Neural progenitor cell (in vitro differentiated cells): ENCODE data around the gene TAF4. TPM values are rescaled to one million over a fixed set of nuclear protein-coding genes. Genes with fewer than 3 reads are reported as not detected.
A peak's percentile ranks its signal among the peaks of the same experiment; 100 is the strongest.

Experiments
- DNase-seq: peaks from one replicate; pipeline ENCODE4 v3.0.0-alpha.2; 2016; ENCODE audit warnings: low spot score
- H2AFZ ChIP-seq: fragments of 200-600 bp; sonication (generic); replicated peaks from 2 replicates; pipeline ENCODE4 v1.6.1; 2016; ENCODE audit warnings: antibody characterized with exemption
- H3F3A ChIP-seq: fragments of 200-600 bp; sonication (generic); 2 replicates; pipeline ENCODE4 v1.6.1; 2016; ENCODE audit warnings: antibody characterized with exemption, low read depth
- H3K27ac ChIP-seq: fragments of 200-600 bp; sonication (generic); 2 replicates; pipeline ENCODE4 v1.5.1; 2016; ENCODE audit warnings: mild to moderate bottlenecking
- H3K27me3 ChIP-seq: fragments of 200-600 bp; sonication (generic); 2 replicates; pipeline ENCODE4 v1.6.1; 2016; ENCODE audit warnings: mild to moderate bottlenecking, moderate library complexity
- H3K36me3 ChIP-seq: fragments of 200-600 bp; sonication (generic); 2 replicates; pipeline ENCODE4 v1.5.1; 2016
- H3K4me1 ChIP-seq: fragments of 200-600 bp; sonication (generic); 2 replicates; pipeline ENCODE4 v1.6.1; 2016; ENCODE audit warnings: mixed run types
- H3K4me2 ChIP-seq: fragments of 200-600 bp; sonication (generic); 2 replicates; pipeline ENCODE4 v1.6.1; 2016
- H3K4me3 ChIP-seq: fragments of 200-600 bp; sonication (generic); 2 replicates; pipeline ENCODE4 v1.5.1; 2016
- H3K79me2 ChIP-seq: fragments of 200-600 bp; sonication (generic); 2 replicates; pipeline ENCODE4 v1.6.1; 2016; ENCODE audit warnings: low read depth
- H3K9ac ChIP-seq: fragments of 200-600 bp; sonication (generic); 2 replicates; pipeline ENCODE4 v1.6.1; 2016
- H3K9me3 ChIP-seq: fragments of 200-600 bp; sonication (generic); 2 replicates; pipeline ENCODE4 v1.5.1; 2016; ENCODE audit warnings: low read depth
- H4K20me1 ChIP-seq: fragments of 200-600 bp; sonication (generic); 2 replicates; pipeline ENCODE4 v1.6.1; 2016; ENCODE audit warnings: low read depth
- H3K27ac Mint-ChIP-seq: 3 replicates; pipeline ENCODE4 v1.8.0; 2021; ENCODE audit warnings: mixed read lengths
- H3K27me3 Mint-ChIP-seq: 2 replicates; pipeline ENCODE4 v1.8.0; 2022; ENCODE audit warnings: low read depth, mild to moderate bottlenecking, inconsistent platforms, moderate library complexity, mixed read lengths; ENCODE audit not compliant: insufficient read depth
- H3K36me3 Mint-ChIP-seq: 3 replicates; pipeline ENCODE4 v1.8.0; 2021; ENCODE audit warnings: mixed read lengths
- H3K4me1 Mint-ChIP-seq: 3 replicates; pipeline ENCODE4 v1.8.0; 2021; ENCODE audit warnings: mixed read lengths
- H3K4me3 Mint-ChIP-seq: 3 replicates; pipeline ENCODE4 v1.8.0; 2021; ENCODE audit warnings: mild to moderate bottlenecking, moderate library complexity, mixed read lengths
- H3K9me3 Mint-ChIP-seq: 3 replicates; pipeline ENCODE4 v1.8.0; 2020; ENCODE audit warnings: mixed read lengths
- EZH2 ChIP-seq: fragments of 200-600 bp; sonication (generic); IDR thresholded peaks from 2 replicates; pipeline ENCODE4 v1.6.1; 2017; ENCODE audit warnings: antibody characterized with exemption, mild to moderate bottlenecking, moderate library complexity
- EZH2phosphoT487 ChIP-seq: fragments of 200-600 bp; sonication (generic); IDR thresholded peaks from 2 replicates; pipeline ENCODE4 v1.6.1; 2017; ENCODE audit warnings: antibody characterized with exemption
- total RNA-seq: library from RNA; depleted of rRNA; stranded (reverse); fragments of >200 nt; gene quantifications from 2 replicates; pipeline ENCODE4 v1.2.3, GENCODE V29; 2015; ENCODE audit warnings: low replicate concordance
- TF ChIP-seq, protein P1 (sequence below): fragments of 200-600 bp; sonication (generic); IDR thresholded peaks from 2 replicates; pipeline ENCODE4 v1.5.1; 2017; ENCODE audit warnings: antibody characterized with exemption, mild to moderate bottlenecking

Gene TAF4
- total RNA-seq, 1 donor from 2014 or later: 9.9 TPM

- Histone ChIP-seq H3K4me2 (no peak overlapping the region), H3K27ac (no peak overlapping the region), H3K27me3 (no peaks in the 10 kb centered on the region), H3K4me1 (no peaks in the 10 kb centered on the region), H3F3A (peaks cover 6% of the 10 kb centered on the region), H4K20me1 (peaks cover 47% of the 10 kb centered on the region), H3K9ac (no peak overlapping the region), H3K36me3 (no peaks in the 10 kb centered on the region), H3K79me2 (peaks cover 28% of the 10 kb centered on the region), H3K4me3 (no peak overlapping the region), H3K9me3 (no peaks in the 10 kb centered on the region), H2AFZ (no peak overlapping the region)
- peak overlapping the region; percentile 51 for H3K4me3 Mint-ChIP-seq
- no peaks in the 10 kb centered on the region for H3K9me3 Mint-ChIP-seq
- no peak for DNase-seq
- TF ChIP-seq EZH2phosphoT487 (no peak), EZH2 (no peak)
- TF ChIP-seq, protein P1, sequence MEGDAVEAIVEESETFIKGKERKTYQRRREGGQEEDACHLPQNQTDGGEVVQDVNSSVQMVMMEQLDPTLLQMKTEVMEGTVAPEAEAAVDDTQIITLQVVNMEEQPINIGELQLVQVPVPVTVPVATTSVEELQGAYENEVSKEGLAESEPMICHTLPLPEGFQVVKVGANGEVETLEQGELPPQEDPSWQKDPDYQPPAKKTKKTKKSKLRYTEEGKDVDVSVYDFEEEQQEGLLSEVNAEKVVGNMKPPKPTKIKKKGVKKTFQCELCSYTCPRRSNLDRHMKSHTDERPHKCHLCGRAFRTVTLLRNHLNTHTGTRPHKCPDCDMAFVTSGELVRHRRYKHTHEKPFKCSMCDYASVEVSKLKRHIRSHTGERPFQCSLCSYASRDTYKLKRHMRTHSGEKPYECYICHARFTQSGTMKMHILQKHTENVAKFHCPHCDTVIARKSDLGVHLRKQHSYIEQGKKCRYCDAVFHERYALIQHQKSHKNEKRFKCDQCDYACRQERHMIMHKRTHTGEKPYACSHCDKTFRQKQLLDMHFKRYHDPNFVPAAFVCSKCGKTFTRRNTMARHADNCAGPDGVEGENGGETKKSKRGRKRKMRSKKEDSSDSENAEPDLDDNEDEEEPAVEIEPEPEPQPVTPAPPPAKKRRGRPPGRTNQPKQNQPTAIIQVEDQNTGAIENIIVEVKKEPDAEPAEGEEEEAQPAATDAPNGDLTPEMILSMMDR: no peak
- peak overlapping the region; percentile 22 for H3K27ac Mint-ChIP-seq
- peaks cover 5% of the 10 kb centered on the region for H3K4me1 Mint-ChIP-seq
- peaks cover 4% of the 10 kb centered on the region for H3K27me3 Mint-ChIP-seq
- peaks cover 22% of the 10 kb centered on the region for H3K36me3 Mint-ChIP-seq
Observed at GRCh38 chr20:62011403-62011790, 54.3 kb downstream of the TAF4 start.

DNA sequence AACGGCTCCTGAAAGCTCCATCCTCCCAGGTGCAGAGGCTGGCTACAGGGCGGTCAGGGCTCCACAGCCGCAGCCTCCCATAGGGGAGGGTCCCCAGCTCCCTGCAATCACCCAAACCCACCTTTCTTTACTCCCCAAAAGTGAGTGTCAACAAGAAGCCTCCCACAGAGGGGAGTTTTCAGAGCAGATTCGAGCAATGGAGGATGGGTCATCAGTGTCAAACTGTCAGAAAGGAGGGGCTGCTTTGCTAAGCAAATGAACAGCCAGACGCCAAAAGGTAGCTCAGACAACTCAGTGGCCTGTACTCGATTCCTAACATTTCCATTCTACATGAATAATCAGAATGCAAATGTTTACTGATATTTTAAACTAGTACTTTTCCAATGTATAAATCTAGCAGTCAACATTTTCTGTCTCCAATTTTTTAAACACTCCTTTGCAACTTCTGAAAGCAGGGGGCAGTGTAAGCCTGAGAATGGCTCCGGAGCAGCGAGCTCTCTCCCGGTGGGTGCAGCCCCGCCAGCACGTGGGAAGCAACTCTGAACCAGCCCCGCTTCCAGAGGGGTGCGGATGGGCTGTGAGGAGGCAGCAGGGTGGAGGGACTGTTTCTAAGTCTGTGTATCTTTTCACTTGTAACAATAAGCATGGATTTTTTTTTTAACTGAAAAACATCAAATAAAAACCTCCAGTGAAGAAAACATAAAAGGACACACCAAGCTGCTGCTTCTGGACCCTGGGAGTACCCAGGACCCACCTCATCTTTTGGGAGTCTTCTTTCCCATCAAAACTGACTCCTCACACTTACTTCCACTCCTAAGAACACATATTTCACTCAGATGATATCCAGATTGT lies 54.9 kb downstream of the TAF4 start:
- Histone ChIP-seq H4K20me1 (peaks cover 41% of the 10 kb centered on the region), H3K79me2 (peaks cover 22% of the 10 kb centered on the region), H3F3A (peaks cover 6% of the 10 kb centered on the region), H3K4me1 (no peaks in the 10 kb centered on the region), H3K27me3 (no peaks in the 10 kb centered on the region), H3K27ac (no peak overlapping the region), H3K4me3 (no peak overlapping the region), H3K9me3 (no peaks in the 10 kb centered on the region), H2AFZ (no peak overlapping the region), H3K9ac (no peak overlapping the region), H3K36me3 (no peaks in the 10 kb centered on the region), H3K4me2 (no peak overlapping the region)
- no peak for TF ChIP-seq EZH2
- TF ChIP-seq, protein P1: peak; percentile 82
- Mint-ChIP-seq H3K27me3 (peaks cover 7% of the 10 kb centered on the region), H3K4me3 (peak overlapping the region; percentile 51), H3K27ac (peak overlapping the region; percentile 22), H3K9me3 (no peaks in the 10 kb centered on the region), H3K36me3 (peaks cover 24% of the 10 kb centered on the region), H3K4me1 (peaks cover 5% of the 10 kb centered on the region)
- peak; percentile 80 for DNase-seq

DNA sequence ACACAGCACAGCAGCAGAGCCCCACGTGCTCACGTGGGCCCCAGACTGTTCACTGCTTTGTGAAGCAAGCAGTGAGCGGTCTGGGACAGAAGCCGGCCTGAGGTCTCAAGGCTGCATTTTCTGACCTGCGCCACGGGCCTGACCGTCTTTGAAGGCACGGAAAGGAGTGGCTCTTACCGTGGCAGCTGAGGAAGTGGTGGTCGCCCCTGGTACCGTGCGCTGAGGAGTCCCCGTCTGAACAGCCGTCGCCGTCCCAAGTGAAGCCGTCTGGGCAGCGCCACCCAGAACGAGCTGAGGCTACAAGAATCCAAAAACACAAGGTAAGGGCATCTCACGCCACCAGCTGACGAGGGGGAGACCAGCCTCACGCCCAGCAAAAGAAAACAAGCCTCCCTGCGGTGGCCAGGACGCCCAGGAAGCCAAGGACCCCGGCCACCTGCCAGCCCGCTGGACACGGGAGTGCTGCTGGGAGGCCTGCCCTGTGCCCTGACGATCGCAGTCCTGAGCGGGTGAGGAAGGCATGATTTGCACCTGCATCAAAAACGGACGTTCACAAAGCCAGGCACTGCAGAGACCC lies 55.7 kb downstream of the TAF4 start:
- Histone ChIP-seq H3K36me3 (no peaks in the 10 kb centered on the region), H3K27me3 (no peaks in the 10 kb centered on the region), H2AFZ (no peak overlapping the region), H3K4me1 (no peaks in the 10 kb centered on the region), H3F3A (peaks cover 6% of the 10 kb centered on the region), H4K20me1 (peaks cover 33% of the 10 kb centered on the region), H3K4me3 (no peak overlapping the region), H3K27ac (no peak overlapping the region), H3K9me3 (no peaks in the 10 kb centered on the region), H3K4me2 (no peak overlapping the region), H3K79me2 (peaks cover 14% of the 10 kb centered on the region), H3K9ac (no peak overlapping the region)
- peaks cover 22% of the 10 kb centered on the region for H3K36me3 Mint-ChIP-seq
- TF ChIP-seq EZH2phosphoT487 (no peak), EZH2 (no peak)
- TF ChIP-seq, protein P1: no peak
- H3K27me3 Mint-ChIP-seq: peaks cover 4% of the 10 kb centered on the region
- no peak overlapping the region for H3K27ac Mint-ChIP-seq
- no peak overlapping the region for H3K4me3 Mint-ChIP-seq
- no peaks in the 10 kb centered on the region for H3K9me3 Mint-ChIP-seq
- peaks cover 5% of the 10 kb centered on the region for H3K4me1 Mint-ChIP-seq
- DNase-seq: no peak
